Islet precursor cell (in vitro differentiated cells): Measurements from ENCODE around the gene JUN.
A peak's percentile ranks its signal among the peaks of the same experiment; 100 is the strongest.

Experiments used
- DNase-seq: peaks from one replicate; pipeline ENCODE4 v3.0.0-alpha.2; 2018

JUN gene

DNA sequence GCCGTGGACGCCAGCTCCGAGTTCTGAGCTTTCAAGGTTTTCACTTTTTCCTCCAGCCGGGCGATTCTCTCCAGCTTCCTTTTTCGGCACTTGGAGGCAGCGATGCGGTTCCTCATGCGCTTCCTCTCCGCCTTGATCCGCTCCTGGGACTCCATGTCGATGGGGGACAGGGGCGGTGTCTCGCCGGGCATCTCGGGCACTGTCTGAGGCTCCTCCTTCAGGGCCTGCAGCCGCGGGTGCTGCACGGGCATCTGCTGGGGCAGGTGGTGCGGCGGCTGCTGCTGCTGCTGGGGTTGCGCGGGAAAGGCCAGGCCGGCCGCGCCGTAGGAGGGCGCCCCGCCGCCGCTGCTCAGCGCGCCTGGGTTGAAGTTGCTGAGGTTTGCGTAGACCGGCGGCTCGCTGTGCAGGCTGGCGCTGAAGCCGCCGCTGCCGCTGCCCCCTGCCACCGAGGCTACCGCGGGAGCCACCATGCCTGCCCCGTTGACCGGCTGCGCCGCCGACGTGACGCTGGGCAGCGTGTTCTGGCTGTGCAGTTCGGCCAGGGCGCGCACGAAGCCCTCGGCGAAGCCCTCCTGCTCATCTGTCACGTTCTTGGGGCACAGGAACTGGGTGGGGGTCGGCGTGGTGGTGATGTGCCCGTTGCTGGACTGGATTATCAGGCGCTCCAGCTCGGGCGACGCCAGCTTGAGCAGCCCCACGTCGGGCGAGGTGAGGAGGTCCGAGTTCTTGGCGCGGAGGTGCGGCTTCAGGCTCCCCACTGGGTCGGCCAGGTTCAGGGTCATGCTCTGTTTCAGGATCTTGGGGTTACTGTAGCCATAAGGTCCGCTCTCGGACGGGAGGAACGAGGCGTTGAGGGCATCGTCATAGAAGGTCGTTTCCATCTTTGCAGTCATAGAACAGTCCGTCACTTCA, 1.4 kb downstream of the JUN start:
- DNase-seq: peak; percentile 63

GRCh38 chr1:58781541-58782177, 2.2 kb downstream of the JUN start:
- peak; percentile 69 for DNase-seq

GRCh38 chr1:58780836-58781452, 2.9 kb downstream of the JUN start:
- no peak for DNase-seq

GRCh38 chr1:58780411-58780810, 3.4 kb downstream of the JUN start:
- no peak for DNase-seq

DNA sequence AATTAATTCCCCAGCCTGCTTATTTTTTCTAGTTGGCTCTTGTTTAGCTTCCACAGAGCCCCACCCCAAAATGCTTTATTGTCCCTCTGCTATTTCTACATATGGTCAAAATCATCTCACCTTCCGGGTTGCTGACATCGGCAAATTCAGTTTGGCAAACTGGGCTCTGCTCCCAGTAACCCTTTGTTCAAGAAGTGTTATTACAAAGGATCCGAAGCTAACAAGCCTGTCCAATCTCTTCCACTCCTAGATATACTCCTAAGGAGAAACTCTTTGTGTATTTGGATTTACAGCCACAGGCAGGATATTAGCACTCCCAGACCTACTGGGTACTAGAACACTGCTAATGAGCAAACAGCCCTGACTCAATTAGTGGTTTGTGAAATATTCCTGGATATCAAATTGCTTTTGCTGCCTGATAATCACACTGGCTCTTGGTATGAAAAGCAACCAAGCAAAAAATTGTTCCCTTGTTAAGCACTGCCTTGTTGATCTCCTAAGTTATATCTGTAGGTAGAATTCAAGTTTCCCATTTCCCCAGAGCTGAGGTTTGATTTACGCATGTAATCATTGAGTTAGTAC, 4.0 kb downstream of the JUN start:
- DNase-seq: peak; percentile 68

DNA sequence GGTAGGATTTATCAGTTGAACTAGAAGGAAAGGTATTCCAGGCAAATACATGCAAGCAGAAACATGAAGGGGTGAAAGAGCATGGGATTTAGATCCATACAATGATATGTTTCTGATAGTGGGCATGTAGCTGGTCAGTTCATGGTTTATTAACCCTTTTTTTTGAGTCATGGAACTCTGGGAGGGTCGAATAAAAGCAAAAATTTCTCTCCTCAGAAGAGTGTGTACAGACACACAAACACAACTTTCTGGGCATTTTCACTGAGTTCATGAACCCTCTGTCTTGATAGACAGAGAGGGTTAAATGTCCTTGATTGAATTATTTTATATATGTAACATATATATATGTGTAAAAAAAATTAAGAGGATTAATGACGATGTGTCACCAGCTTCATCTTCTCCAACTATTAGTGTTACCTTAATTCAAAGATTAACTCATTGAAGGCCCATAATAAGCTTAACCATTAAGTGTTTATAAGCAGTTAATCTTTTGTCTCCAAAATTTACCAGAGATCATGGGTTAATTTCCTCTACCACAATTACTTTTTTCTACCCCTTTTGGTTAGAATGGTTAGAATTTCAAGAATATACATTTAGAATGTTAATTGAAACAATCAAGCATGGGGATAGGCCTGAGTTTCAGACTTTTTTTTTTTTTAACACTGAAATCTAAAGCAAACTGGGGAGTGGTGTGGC, 4.6 kb downstream of the JUN start:
- no peak for DNase-seq

DNA sequence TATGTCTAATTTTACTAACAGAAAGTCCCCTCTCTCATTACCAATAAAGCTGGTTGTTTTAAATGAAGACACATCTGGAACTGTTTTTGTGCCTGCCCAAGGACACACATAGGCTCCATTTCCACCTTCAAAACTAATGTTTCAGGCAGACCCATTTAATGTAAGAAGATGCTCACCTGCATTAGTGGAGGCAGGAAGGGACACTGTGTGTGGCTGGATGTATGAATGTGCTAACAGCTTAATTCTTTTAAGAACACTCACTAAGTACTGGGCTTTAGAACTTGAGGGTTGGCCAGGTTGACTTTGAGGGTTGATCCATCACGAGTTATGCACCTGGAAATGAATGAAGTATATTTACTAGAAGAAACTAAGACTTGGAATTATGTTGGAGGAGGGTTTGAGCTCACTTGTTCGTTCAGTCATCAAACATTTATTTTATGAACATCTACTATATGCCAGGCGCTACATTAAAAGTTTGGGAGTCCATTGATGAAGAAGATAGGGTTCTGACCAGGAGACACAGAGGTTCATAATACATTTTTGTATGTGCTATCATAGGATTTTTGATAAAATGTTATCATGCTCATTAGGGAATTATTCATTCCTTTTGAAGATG, 5.4 kb downstream of the JUN start:
- DNase-seq: no peak

DNA sequence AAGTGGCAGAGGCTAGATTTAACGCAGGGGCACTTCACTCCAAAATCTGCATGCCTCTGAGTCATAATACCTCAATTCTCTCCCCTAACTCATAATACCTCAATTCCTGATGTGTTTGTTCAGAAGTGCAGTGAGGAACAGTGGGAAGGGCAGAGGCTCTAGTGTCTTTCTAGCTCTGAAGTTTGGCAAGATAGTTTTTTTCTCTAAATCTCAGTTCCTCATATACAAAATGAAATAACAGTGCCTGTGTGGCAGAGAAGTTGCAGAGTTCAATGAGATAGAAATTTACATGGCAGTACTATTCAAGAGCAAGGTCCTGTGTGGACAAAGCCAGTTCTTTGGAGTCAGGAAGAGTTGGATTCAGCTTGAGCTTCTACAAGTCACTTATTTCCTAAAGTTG, 9.8 kb downstream of the JUN start:
- DNase-seq: no peak

GRCh38 chr1:58773406-58773840, 10.4 kb downstream of the JUN start:
- peak; percentile 58 for DNase-seq

DNA sequence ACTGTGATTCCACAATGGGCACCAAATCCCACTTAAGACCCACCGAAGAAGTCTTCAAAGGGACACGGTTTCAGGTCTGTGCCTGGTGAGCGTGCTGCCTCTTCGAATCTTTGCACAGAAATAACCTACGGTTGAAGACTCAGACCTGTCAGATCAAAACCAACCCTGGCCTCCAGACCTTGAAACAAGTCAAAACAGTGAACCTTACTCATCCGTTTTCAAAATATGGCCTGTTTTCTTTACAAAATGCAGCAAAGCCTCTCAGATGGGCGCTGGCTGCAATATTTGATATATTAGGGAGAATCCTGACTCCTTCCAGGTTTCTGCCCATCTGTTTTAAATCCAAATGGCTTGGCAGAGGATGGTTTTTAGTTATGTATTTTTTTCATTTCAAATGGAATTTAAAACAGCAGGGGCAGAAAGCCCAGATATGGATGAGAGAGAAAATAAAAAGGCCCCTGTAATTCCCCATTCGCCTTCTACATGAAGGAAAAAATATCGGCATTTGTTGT, 14.0 kb downstream of the JUN start:
- no peak for DNase-seq

DNA sequence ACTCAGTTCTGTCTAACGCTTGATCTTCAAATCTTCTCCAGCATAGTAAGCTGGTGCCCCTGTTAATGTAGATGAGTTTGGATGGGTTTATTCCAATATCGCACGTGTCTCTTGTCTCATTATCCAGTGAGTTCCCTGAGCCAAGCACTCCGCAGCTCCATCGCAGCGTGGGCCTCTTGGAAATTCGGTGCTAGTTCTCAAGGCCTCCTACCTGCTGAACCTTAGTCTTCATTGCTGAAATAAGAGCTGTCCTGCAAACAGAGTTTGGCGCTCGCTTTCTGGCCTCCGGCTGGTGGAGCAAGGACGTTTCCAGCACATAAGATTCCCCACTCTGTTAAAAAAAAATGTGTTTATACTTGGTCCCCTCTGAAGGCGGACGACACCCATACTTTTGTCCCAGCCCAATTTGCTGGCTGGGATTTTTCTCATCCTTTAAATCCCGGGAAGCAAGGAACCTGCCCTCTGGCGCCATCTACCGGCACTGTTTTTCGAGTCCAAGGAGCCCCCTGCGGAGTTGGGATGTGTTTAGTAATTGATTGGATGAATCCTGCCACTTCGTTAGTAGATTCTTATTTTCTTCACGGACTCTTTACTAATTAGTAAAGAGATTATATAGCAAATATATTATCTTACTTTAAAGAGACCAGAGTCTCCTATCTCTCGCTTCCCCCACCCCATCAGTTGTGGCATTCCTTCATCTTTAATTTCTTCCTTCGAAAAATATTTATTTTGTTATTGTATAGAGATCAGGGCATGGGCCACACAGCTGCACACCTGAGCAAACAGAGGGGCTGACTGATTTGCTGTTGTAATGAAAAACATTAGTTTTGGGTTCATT, 14.7 kb downstream of the JUN start:
- DNase-seq: peak; percentile 72

DNA sequence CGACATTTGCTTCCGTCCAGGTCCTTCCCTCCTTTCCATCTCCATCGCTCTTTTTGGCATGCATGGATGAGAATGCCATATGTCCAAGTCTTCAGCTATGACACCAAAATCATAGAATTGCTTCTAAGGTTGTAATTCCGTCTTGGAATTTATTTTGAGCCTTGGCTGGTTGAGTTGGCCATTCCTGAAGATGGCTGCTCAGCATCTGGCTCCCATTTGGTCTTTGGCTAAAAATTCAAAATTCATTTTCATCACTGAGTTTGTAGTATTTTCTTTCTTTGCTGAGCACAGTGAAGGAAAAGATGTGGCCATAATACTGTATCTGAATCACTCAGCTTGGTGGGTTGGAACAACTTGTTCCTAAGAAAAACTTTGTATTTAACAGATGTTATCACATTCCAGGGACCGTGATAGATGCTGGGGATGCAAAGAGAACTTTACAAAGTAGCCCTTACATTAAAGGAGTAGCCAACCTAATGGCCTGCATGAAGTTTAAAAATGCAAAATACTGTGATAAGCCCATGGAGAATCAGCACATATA, 15.6 kb downstream of the JUN start:
- no peak for DNase-seq

- no peak for DNase-seq
Observed at GRCh38 chr1:58767143-58767542, 16.7 kb downstream of the JUN start.

DNA sequence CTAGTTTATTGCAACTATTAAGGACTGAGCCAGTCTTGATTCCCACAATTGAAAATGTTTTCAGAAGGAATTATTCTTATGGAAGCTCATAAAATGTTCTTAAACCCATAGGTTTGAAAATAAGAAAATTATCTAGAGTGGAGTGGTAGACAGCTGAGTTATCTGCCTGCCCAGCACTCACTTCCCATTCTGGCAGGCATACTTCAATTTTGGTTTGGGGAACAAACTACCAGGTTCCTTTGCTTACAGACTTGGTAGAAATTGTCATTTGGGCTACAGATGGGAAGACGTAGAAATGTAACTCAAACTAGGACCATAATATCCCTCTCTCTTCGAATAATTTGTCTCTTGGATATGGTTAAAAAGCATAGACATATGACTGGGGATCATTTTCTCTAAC, 18.4 kb downstream of the JUN start:
- DNase-seq: no peak

DNA sequence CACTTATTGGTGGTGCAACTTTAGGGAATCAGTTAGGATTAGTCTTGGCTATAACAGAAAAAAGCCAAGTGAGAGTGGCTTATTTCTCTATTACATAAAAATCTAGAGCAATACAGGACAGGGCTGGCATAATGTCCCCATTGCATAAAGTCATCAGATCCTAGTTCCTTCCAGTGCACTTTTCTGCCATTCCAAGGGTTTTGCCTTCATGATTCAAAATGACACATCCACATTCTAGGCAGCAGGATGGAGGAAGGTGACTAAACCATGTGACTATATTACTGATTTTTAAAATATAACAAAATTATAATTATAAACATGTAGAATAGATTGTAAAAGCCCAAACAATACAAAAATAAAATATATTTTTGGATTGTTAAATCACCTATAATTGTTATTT, 18.8 kb downstream of the JUN start:
- DNase-seq: no peak

DNA sequence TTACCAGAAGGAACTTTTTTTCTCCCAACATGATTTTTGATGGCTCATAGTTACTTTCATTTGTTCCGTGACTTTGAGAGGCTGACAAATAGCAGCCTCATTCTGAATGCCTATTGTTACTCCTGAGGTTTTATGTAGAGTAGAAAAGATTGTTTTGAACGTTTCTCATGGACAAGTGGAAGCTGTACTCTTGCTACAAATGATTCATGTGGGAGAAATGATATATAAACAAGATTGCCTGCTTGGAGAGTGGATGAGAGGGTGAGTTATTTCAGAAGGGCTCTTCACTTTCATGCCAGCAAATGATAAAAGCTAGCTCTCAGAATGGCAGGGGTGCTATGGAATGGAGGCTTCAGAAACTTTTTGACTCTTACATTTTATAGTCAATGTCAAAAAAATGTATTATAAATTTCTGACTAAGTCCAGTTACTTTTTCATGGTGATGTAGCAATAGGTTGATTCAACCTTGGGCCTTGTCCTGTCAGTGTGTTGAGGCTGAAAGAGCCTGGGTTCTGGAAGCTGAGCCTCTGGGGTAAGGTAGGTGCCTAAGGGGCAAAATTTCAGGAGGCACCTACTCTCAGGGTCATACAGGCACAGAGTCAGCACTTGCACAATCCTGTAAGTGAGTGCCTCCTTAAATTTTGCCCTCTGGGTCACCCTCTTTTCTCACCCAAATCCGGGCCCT, 19.4 kb downstream of the JUN start:
- no peak for DNase-seq

DNA sequence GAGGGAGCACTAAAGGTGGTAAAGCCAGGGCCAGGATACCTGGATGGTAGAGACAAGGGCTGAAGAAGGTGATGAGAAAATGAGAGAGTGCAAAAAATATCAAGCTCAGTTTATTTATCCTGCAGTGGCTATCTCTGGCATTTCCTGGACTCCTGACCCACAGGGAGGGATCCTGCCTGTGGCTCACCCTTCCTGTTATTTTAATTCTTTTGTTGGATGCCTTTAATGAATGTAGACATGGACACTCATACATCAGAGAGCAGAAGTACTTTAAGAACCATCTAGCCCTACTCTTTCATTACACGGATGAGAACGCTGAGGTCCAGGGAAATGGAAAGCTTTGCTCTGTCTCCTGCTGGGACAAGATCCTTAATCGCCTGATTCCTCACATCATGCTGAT, 20.6 kb downstream of the JUN start:
- DNase-seq: no peak

GRCh38 chr1:58762806-58763205, 21.0 kb downstream of the JUN start:
- DNase-seq: no peak

DNA sequence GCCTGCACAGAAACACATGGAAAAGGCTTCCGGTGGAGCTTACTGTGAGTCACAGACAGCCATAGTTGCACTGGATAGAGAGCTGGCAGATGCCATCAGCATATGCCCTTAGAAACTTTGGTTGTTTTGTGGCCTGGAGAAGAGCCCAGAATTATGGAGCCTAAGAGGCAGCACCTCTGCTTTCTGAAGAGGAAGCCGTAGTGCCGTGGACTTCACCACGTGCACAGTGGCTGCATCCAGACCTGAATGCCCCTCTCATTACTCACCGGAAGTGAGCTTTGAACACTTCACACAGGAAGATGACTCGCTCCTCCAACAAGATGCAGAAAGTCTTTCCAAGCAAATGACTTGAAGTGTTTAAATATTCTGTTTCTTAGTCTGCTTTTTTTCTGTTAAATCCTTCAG, 28.4 kb downstream of the JUN start:
- peak; percentile 94 for DNase-seq
